ENCODE measurements around the gene SPINT1.
A peak's percentile ranks its signal among the peaks of the same experiment; 100 is the strongest.

The SPINT1 gene

GRCh38 chr15:40893733-40894680, 50.2 kb downstream of the SPINT1 start, which contains the start of gene VPS18:
TSS of gene VPS18 (plus strand) at chr15:40894450. CDS start at chr15:40894769, 319 bp downstream.
- peak; percentile 98 to 100 for DNase-seq

- peak; percentile 46 to 56 for DNase-seq
Measured at GRCh38 chr15:40894681-40895448, 51.0 kb downstream of the SPINT1 start.

GRCh38 chr15:40899536-40900207, 55.8 kb downstream of the SPINT1 start:
- no peak for DNase-seq

- no peak for DNase-seq
Measured at GRCh38 chr15:40900256-40901052, 56.6 kb downstream of the SPINT1 start.

GRCh38 chr15:40901053-40901443, 57.2 kb downstream of the SPINT1 start:
- DNase-seq = no peak

GRCh38 chr15:40902605-40903561, 59.0 kb downstream of the SPINT1 start:
- no peak for DNase-seq

GRCh38 chr15:40904552-40905201, 60.8 kb downstream of the SPINT1 start:
- no peak for DNase-seq

- peak; percentile 61 to 67 for DNase-seq
Measured at GRCh38 chr15:40906091-40906990, 62.5 kb downstream of the SPINT1 start.

- DNase-seq = no peak
Measured at GRCh38 chr15:40906991-40907802, 63.3 kb downstream of the SPINT1 start.
